GM18867 (cell line): ENCODE measurements around the gene MAP3K14.

Experiments
- ATAC-seq: cut with Tn5 transposase; IDR thresholded peaks from one replicate; pipeline ENCODE4 v1.9.1; 2021; ENCODE audit warnings: mild to moderate bottlenecking, moderate library complexity; ENCODE audit not compliant: unreplicated experiment

MAP3K14 gene

GRCh38 chr17:45284176-45285140, 32.4 kb downstream of the MAP3K14 start:
- ATAC-seq, result no peak

- no peak for ATAC-seq
Observed at GRCh38 chr17:45283711-45284110, 33.1 kb downstream of the MAP3K14 start.

- no peak for ATAC-seq
Observed at GRCh38 chr17:45282683-45283644, 33.9 kb downstream of the MAP3K14 start.

GRCh38 chr17:45279898-45280297, 36.9 kb downstream of the MAP3K14 start:
- ATAC-seq, result no peak

- no peak for ATAC-seq
Observed at GRCh38 chr17:45277992-45278391, 38.8 kb downstream of the MAP3K14 start.

- ATAC-seq, result peak; percentile 53
Observed at GRCh38 chr17:45277216-45277849, 39.5 kb downstream of the MAP3K14 start.

- no peak for ATAC-seq
Observed at GRCh38 chr17:45276031-45276430, 40.8 kb downstream of the MAP3K14 start.

GRCh38 chr17:45274033-45274432, 42.8 kb downstream of the MAP3K14 start:
- no peak for ATAC-seq

GRCh38 chr17:45273551-45273957, 43.3 kb downstream of the MAP3K14 start:
- no peak for ATAC-seq

- ATAC-seq, result no peak
Observed at GRCh38 chr17:45271603-45272002, 45.2 kb downstream of the MAP3K14 start.

GRCh38 chr17:45270828-45271418, 45.9 kb downstream of the MAP3K14 start:
- ATAC-seq, result no peak

GRCh38 chr17:45269912-45270311, 46.9 kb downstream of the MAP3K14 start:
- no peak for ATAC-seq

- ATAC-seq, result no peak
Observed at GRCh38 chr17:45267436-45268055, 49.3 kb downstream of the MAP3K14 start.

GRCh38 chr17:45266372-45266926, 50.4 kb downstream of the MAP3K14 start:
- no peak for ATAC-seq

- ATAC-seq, result no peak
Observed at GRCh38 chr17:45265821-45266220, 51.0 kb downstream of the MAP3K14 start.

GRCh38 chr17:45264988-45265387, 51.8 kb downstream of the MAP3K14 start:
- no peak for ATAC-seq

- ATAC-seq, result no peak
Observed at GRCh38 chr17:45264430-45264829, 52.4 kb downstream of the MAP3K14 start.

- ATAC-seq, result no peak
Observed at GRCh38 chr17:45263477-45263860, 53.4 kb downstream of the MAP3K14 start.

GRCh38 chr17:45262516-45263476, 54.0 kb downstream of the MAP3K14 start:
- ATAC-seq, result no peak
